ENCODE measurements around the gene PSMG2. TPM values are rescaled to one million over a fixed set of nuclear protein-coding genes. Genes with fewer than 3 reads are reported as not detected.

Gene PSMG2
- total RNA-seq, 1 donor from 2014 or later = 57.8 TPM

DNA sequence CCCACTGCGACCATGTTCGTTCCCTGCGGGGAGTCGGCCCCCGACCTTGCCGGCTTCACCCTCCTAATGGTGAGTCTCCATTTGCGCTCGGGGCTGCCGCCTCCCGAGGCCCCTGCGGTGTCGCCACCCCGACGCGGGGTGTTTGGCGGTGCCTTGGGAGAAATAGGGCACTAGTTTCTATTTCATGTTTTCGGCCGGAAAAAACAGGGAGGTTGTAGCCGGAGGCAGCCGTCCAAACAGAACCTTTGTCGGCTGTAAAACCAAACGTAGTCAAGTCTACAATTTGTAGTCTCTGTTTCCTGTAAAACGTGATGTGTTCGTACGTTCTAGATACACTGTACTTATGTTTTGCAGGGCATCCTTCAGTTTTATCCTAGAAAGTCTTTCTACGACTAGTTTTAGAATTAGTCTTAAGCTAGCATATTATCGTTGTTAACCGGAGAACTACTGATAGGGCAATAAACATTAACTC is 290 bp downstream of the PSMG2 start:
- DNase-seq (ENCODE audit: extremely low spot score, unreplicated experiment) = no peak
- Mint-ChIP-seq H3K27me3 (no peaks in the 10 kb centered on the region), H3K36me3 (peaks cover 23% of the 10 kb centered on the region)

DNA sequence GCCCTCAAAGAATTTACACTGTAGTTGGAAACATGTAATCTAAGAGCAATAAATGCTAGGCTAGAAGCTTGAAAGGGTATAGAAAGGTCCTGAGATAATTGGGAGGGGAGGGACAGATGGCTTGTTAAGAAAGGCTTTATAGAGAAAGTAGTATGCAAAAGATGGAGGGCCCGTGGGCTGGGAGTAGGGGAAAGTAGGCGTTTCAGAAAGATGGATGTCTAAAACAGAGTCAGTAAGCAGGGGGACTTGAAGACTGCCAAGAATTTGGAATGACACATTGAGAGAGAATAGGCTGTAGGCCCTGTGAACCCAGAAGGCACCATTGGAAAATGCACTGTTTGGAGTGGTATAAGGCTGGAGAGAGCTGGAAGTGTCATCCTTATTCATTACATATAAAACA is 822 bp downstream of the PSMG2 start:
- DNase-seq (ENCODE audit: extremely low spot score, unreplicated experiment) = no peak
- TF ChIP-seq, protein P1, sequence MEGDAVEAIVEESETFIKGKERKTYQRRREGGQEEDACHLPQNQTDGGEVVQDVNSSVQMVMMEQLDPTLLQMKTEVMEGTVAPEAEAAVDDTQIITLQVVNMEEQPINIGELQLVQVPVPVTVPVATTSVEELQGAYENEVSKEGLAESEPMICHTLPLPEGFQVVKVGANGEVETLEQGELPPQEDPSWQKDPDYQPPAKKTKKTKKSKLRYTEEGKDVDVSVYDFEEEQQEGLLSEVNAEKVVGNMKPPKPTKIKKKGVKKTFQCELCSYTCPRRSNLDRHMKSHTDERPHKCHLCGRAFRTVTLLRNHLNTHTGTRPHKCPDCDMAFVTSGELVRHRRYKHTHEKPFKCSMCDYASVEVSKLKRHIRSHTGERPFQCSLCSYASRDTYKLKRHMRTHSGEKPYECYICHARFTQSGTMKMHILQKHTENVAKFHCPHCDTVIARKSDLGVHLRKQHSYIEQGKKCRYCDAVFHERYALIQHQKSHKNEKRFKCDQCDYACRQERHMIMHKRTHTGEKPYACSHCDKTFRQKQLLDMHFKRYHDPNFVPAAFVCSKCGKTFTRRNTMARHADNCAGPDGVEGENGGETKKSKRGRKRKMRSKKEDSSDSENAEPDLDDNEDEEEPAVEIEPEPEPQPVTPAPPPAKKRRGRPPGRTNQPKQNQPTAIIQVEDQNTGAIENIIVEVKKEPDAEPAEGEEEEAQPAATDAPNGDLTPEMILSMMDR (conservative IDR thresholded peaks at IDR 0.05) = no peak

More for the DNA sequence above, 290 bp downstream of the PSMG2 start:
- no peaks in the 10 kb centered on the region for H3K9me3 Mint-ChIP-seq
- peak overlapping the region; percentile 91 for H3K27ac Mint-ChIP-seq
- peak overlapping the region; percentile 96 for H3K4me3 Mint-ChIP-seq
- TF ChIP-seq, protein P1 (conservative IDR thresholded peaks at IDR 0.05) = no peak
- peaks cover 38% of the 10 kb centered on the region for H3K4me1 Mint-ChIP-seq (ENCODE audit: unreplicated experiment)

DNA sequence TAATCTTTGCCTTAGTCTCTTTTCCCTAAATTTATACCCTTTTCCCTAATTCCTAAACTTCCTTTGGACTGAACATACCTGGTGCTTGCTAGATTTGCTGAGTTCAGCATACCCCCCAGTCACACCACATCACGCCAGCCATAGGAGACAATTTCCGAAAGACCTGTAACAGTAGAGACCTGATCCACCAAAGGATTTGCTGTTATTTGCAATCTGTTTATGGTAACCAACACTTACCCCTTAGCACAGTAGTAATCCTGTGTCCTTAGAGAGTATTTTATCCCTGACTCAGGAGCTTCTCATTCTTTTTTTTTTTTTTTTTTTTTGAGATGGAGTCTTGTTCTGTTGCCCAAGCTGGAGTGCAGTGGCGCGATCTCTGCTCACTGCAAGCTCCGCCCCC is 8.6 kb downstream of the PSMG2 start:
- Mint-ChIP-seq H3K27me3 (no peaks in the 10 kb centered on the region), H3K9me3 (no peaks in the 10 kb centered on the region), H3K36me3 (peaks cover 21% of the 10 kb centered on the region), H3K4me3 (no peak overlapping the region), H3K27ac (no peak overlapping the region), H3K4me1 (ENCODE audit: unreplicated experiment) (no peaks in the 10 kb centered on the region)
- TF ChIP-seq, protein P1 (conservative IDR thresholded peaks at IDR 0.05) = no peak
- DNase-seq (ENCODE audit: extremely low spot score, unreplicated experiment) = no peak

More for the DNA sequence above, 822 bp downstream of the PSMG2 start:
- Mint-ChIP-seq H3K9me3 (no peaks in the 10 kb centered on the region), H3K36me3 (peaks cover 20% of the 10 kb centered on the region), H3K27ac (peak overlapping the region; percentile 91), H3K27me3 (no peaks in the 10 kb centered on the region), H3K4me1 (ENCODE audit: unreplicated experiment) (peaks cover 34% of the 10 kb centered on the region), H3K4me3 (peak overlapping the region; percentile 96)

DNA sequence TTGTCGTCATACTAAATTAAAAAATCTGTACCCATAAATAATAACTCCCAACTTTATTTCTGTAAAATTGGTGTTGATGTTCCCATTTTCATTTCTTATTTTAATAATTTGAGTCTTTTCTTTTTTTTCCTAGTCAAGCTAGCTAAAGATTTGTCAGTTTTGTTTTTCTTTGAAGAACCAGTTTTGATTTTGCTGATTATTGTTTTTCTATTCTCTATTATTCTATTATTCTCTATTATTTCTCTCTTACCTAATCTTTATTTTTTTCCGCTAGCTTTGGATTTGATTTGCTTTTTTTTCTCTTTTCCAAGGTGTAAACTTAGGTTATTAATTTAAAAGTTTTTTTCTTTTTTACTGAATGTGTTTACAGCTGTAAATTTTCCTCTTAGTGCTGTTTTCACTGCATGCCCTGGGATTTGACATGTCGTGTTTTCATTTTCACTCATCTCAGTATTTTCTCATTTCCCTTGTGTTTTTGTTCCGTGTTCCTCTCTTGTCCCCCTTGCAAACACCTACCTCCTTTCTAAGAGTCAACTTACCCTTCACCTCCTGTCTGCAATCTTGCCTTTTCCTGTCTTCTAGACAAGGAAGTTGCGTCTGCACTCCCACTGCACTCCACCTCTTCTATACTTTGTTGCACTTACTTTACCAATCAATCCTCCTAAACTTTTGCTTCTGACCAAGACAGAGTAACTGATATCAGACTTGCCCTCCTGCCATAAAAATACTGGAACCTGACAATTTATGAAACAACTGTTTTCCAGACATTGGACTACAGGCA is 18.8 kb downstream of the PSMG2 start:
- Mint-ChIP-seq H3K27ac (no peak overlapping the region), H3K9me3 (no peaks in the 10 kb centered on the region), H3K4me3 (no peak overlapping the region), H3K27me3 (no peaks in the 10 kb centered on the region), H3K4me1 (ENCODE audit: unreplicated experiment) (no peaks in the 10 kb centered on the region), H3K36me3 (peaks cover 23% of the 10 kb centered on the region)
- TF ChIP-seq, protein P1 (conservative IDR thresholded peaks at IDR 0.05) = no peak
- no peak for DNase-seq (ENCODE audit: extremely low spot score, unreplicated experiment)

DNA sequence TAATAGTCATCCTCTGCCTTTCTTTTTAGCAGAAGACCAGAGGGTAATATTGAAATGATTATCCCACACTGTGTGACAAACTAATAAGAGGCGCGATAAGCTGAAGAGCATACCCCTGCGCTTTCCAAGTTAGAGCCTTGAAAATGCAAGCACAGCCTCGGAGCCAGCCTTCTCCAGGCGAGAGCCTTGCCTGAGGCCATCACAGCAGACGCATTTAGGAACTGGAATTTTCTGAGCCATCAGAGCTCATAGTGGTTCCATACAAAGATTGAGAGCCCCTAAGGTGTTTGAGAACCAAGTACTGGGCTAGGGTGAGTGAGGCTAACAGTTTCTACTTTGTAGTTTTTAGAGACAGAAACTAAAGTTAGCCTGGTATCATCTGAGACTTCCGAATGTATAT is 19.9 kb downstream of the PSMG2 start:
- no peak for DNase-seq (ENCODE audit: extremely low spot score, unreplicated experiment)
- H3K4me3 Mint-ChIP-seq = no peak overlapping the region
- TF ChIP-seq, protein P1 (conservative IDR thresholded peaks at IDR 0.05) = no peak
- H3K36me3 Mint-ChIP-seq = peaks cover 23% of the 10 kb centered on the region
- no peaks in the 10 kb centered on the region for H3K27me3 Mint-ChIP-seq
- H3K4me1 Mint-ChIP-seq (ENCODE audit: unreplicated experiment) = no peaks in the 10 kb centered on the region
- H3K27ac Mint-ChIP-seq = no peak overlapping the region
- no peaks in the 10 kb centered on the region for H3K9me3 Mint-ChIP-seq

All from type B pancreatic cell (in vitro differentiated cells).